HG02678 (cell line): ENCODE data around the gene HLA-DMB.
A peak's percentile ranks its signal among the peaks of the same experiment; 100 is the strongest.
"Not testable (repeated sequence)": the region's sequence is repeated elsewhere in the genome, so short reads cannot be mapped to it uniquely, and the experiment has no call there.

Experiments used
- ATAC-seq: cut with Tn5 transposase; IDR thresholded peaks from one replicate; pipeline ENCODE4 v1.9.1; 2021; ENCODE audit warnings: mild to moderate bottlenecking, moderate library complexity; ENCODE audit not compliant: unreplicated experiment

HLA-DMB gene

DNA sequence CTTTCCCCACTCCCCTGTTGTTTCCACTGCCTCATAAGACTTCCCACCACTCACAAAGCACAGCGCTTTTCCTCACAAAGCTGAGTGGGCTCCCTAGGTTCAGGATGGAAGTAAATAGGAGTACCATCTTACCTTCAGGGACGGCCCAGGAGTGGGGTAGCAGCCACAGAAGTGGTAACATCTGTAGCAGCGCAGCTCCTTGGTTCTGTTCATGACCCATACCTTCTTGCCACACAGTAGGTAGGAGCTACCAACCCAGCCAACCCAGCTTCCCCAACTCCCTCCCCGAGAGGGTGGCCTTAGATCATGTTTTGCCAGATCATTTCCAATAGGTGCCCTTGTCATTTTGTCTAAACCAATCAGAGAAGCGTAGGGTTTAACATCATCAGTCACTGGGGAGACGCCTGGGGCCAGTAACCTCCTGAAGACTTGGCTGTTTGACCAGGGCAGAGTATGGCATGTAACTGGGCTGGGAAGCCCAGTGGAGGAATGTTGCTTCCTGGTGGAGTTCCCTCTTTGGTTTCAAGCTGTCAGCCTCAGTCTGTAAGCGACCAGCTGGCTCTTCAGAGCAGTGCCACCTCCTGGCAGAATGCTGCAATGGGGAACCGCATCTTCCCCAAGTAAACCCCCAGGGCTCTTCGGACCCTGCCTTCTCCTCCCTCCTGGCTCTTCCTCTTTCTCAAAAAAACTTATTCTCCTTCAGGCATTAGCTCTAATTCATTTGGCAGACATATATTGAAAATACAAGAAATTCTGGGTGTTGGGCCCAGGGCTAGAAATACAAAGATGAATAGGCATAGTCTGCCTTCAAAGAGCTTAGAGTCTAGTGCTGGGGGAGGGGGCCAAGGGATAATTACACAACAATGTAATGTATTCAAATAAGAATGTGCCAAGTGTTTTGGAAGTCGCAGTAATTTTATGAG is 12.2 kb upstream of the HLA-DMB start, which contains the start of gene HLA-DMA:
TSS of gene HLA-DMA (minus strand) at position 281 of the 923 bp plus-strand sequence. CDS start at position 220, 61 bp downstream.
- ATAC-seq = peak; percentile 91

DNA sequence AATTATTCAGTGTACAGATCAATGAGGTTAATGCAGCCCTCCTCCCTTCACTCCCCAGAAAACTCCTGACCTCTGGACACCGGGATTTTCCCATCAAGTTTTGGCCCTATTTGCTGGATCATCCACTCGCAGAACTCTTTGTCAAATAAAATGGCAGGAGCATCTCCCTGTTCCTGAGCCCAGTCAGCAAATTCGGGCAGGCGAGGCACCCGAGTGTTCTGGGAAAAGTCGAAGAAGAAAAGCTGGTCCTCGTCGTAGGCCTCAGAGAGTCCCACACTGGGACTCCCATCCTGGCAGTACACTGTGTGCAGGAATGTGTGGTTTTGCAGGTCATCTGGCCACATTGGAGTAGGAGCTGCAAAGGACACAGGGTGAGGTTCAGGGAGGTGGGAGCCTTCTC is 9.6 kb upstream of the HLA-DMB start:
- no peak for ATAC-seq

DNA sequence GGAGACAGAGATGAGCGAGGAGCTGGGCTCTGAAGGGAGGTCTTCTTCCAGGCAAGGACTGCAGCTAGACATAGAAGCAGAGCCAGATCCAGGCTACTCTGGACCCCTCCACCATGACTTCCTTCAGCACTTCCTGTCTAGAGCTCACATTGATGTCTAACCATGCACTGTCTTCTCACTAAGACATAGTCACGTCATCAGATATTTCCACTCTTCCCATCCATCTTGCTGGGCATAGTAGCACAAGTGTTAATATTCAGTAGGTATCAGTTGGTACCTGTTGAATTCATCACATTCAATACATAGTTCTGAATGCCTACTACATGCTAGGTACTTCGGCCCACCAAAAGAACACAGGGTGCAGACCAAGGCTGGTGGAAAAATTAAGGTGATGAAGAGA is 9.2 kb upstream of the HLA-DMB start:
- ATAC-seq = no peak

DNA sequence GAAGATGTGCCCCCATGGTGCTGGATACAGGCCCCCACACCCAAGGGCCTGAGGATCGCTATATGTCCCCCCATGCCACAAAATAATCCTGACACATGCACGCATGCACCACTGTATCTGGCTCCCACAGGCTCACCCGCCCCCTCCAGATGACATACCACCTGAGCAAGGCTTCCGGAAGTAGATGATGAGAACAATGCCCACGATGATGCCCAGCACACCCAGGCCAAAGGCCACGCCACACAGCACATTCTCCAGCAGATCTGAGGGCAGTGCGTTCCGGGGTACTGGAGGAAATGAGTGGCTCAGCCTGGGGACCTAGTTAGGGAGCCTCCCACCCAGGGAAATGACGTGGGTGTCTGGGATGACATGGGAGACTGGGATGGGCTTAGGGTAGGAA is 8.3 kb upstream of the HLA-DMB start:
- no peak for ATAC-seq

DNA sequence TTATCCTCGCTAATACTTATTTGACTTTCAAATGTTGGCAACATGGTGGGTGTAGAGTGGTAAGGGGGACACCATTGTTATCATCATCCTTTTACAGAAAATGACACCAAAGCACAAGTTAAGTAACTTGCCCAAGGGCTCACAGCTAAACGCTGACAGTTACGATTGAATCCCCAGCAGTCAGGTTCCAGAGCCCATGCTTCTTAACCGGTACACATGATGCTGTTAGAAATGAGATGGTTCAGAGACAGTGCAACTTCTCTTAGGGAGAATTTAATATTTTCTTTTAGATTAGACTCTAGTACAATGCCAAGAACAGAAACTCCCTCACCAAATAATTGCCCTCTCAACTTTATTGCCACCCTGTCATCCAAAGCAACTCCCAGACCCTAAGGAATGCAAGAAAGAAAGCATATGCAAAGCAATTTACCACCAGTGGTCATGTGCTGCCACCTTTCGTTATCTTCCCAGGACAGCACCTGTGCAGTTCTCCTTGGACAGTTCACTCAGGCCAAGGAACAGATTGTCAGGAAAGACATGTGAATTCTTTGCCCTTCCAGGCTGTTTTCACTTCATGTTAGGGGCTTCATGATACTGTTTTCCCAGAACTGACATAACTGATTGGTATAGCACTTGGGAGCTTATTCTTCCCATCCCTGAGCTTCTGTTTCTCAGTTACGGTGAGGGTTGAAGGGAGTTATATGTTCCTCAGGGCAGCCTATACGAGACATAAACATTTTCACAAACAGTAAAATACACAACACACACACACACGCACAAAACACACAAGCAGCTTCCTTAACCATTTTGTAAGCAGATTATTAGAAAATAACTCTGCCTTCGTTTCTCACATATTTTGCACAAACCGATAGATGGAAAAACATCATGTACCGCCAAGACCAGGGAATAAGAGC is 7.0 kb upstream of the HLA-DMB start:
- ATAC-seq = no peak

DNA sequence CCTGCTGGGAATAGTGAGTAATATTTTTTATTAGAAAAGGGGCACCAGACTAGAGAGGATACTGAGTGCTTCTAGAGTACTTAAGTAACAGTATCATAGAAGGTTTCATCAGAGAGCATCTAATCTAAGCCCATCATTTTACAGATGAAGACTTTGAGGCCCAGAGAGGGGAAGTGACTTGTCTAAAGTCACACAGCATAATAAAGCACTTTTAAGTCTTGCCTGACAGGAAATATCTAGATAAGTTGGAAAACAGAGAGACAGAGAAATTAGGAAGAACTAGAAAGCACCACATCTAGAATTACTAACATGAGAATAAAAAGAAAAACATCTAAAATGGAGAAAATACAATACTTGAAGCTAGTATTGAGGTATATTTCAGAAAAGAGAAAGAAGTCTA is 6.1 kb upstream of the HLA-DMB start:
- ATAC-seq = no peak

DNA sequence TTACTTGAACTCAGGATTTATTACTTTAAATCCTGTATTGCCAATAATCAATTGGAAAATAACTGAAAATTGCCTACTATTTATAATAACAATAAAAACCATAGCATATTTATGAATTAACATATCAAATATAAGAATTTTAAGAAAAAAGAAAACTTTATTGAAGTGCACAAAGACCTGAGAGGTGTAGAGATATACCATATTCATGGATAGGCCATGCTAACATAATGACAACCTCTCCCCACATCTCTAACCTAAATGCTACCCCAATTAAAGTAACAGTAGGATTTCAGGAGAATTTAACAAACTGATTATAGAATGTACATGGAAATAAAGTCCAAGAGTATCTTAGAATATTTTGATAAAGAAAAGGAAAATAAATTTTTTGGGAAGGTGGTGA is 5.1 kb upstream of the HLA-DMB start:
- no peak for ATAC-seq

DNA sequence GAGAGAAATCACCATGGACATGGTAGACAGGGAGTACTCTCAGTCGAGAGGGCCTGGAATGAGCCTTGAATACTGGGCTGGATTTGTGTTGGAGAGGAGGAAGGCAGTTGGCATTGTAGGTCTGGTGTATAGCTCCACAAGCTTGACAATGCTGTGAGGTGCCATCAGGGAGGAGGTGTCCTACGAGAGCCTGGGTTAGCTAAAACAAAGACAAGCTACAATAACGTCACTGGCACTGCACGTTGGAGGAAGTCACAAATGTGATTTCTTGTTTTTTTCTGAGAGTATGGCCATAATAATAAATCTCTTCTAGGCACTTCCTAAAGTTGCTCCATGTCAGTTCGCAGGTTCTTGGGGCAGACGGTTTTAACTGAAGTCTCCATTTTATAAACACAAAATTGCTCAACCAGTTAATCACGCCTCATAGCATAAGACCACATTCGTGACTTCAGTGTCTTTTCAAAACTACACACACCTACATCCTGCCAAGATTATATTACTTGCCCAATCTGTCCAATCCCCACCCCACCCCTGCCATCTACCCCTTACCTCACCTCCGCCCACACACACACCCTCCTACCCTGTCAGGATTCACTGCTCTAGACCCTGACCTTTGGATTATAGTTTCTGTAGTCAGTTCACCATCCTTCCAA is 4.4 kb upstream of the HLA-DMB start:
- no peak for ATAC-seq

DNA sequence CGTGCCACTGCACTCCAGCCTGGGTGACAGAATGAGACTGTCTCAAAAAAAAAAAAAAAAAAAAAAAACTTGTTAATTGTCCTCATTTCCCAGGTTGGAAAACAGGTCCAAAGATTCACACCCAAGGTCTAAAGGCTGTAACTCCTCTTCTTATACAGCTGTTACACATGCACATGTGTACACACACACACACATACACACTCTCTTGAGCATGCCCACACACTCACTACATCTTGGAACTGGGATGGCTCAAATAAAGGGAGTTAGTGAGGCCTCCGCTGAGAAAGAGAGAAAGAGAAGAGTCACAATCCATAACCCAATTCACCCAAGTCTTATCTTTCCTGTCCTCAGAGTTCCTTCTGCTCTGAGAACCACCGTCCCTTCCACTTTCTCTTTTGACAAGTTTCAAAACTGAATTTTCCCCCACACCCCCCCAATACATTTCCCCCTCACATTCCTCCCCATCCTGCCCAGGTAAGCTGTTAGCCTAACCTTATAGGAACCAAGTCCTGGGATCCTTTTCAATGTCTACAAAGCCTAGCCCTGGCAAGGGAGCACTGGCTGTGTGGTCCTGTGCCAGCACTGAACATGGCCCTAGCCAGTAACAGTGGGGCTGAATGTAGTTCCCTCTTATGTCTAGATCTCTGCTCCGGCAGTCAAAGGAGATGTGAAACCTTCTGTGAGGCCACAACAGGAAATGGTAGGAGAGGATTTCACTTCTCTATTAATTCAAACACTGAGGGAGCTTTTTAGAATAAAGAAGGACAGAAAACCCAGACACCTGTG is 3.2 kb upstream of the HLA-DMB start:
- peak; percentile 52 for ATAC-seq

DNA sequence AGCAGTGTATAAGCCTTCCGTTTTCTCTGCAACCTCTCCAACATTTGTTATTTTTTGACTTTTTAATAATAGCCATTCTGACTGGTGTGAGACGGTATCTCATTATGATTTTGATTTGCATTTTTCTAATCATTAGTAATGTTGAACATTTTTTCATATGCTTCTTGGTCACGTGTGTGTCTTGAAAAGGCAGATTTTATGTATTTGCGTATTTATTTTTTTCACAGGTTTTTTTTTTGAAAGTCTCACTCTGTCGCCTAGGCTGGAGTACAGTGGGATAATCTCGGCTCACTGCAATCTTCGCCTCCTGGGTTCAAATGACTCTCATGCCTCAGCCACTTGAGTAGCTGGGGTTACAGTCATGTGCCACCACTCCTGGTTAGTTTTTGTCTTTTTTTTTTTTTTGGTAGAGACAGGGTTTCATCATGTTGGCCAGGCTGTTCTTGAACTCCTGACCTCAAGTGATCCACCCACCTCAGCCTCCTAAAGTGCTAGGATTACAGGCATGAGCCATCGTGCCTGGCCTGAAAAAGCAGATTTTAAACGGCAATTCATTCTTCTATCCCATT is 1.8 kb upstream of the HLA-DMB start:
- not testable (repeated sequence) for ATAC-seq

DNA sequence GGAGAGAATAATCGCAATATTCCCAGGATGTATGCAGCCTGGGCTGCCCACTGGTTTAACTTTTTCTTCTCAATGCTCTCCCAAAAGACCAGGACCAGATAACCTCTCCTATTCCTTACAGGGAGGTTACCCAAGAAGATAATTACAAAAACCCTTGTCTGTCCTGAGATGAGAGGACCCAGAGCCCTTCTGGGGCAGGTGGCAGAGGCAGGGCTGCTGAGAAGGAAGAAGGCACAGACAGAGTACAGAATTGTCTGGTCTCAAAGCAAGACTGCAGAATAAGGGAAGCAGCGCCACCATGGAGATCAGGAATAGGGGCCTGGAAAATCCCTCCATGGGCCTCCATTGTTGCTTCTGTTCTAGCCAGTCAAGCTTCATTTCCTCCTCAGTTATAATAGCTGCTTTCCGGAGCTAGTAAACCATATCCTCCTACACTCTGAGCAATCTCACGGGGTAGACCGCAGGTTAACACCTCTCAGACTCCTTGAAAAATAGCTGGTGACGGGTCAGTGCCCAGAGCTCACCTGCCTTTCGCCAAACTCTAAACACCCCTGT is 463 bp upstream of the HLA-DMB start:
- ATAC-seq = peak; percentile 54

DNA sequence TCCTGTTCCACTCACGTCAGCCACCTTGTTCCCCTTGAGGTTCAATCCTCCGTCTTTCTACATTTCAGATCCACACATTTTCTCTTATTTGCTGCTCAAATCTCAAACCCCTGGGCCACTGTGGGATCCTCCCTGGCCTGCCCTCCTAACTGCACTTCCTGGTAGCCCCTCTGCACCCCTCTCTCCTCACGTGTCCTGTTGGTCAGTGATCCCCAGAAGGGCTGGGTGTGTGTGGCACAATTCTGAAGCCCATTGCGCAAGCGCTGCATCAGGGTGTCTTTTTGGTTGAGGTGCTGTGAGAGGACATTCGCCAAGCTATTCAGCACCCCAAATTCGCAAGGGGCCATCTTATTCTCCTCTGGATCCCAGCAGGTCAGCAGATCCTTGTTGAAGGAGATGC is 2.3 kb downstream of the HLA-DMB start:
- no peak for ATAC-seq

DNA sequence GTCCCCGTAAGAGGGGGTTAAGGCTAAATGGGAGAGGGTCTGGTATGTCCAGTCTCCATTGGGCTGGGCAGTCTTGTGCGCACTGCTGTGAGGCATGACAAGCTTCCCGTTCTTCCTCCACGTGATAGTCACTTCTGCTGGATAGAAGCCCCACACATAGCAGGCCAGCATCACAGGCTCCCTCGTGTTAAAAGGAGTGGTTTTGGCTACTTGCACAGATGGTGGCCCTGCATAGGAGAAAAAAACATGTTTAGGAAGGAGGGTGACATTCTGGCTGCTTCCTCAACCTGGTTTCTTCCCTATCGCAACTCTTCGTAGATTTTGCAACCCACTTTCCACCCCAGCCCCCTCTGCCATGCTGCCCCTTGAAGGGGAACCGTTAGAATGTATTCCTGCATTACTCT is 3.6 kb downstream of the HLA-DMB start:
- ATAC-seq = no peak

DNA sequence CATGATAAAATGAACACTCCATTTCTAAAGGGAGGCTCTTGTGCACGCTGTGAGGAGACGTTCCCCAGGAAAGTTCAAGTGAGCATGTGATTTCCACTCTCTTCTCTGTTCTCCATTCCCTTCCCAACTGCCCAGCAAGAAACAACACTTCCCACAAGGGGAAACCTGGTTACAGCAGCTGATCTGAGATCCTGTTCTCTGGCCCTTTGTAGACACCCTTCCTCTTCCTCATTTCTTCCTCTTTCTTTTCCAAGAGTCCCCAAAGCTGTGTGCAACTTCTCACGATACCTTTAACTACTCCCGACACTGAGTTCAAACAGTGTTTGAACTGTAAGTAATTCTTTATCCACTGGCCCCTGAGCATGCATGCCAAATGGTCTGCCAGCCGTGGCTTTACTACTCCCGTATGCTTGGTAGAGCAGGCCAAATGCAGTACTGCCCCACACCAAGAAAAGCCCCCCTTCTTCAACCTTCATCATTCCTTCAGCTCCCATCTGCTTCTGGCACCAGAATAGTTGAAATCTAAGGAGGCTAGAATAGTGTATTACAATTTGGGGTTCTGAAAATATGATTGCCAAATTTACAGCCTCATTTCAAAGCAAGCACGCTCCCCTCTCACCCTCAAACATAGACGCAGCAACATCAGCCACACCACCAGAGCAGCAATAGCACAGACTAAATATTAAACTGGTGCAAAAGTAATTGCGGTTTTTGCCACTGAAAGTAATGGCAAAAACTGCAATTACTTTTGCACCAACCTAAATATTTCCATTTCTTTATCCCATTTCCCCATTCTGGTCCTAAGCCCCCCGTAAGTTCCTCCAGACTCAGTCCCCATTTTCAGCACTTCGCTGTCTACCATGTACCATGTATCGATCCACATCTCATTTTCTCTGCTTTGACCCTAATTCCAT is 4.3 kb downstream of the HLA-DMB start:
- ATAC-seq = no peak

DNA sequence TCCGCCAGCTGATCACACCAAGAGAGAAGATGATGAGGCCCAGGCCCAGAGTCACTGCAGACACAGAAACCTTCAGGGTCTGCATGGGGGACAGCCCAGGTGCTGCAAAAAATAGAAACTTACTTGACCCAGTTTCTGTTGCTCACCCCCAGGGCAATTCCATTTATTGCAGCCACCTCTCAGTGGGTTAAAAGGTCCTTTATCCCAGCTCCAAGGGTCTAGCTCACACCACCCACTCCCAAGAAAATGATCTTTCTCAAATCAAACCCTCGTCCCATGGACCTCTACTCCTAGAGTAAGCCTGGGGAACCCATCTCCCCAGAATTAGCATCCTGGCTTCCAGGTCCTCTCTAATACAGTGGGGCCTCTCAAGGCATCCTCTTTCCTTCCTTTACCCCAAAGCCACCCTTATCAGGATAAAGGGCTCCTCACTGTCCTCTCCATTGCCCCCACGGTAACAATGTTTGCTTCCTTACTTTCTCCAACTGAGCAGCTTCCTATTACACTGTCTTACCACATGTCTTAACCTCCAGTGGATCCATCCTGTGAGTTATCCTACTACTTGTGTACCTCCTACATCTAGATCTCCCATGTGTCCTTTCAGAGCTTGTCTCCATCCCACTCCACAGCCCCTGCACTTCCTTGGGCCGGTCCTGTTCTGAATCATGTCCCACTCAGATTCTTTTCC is 5.1 kb downstream of the HLA-DMB start:
- ATAC-seq = no peak

DNA sequence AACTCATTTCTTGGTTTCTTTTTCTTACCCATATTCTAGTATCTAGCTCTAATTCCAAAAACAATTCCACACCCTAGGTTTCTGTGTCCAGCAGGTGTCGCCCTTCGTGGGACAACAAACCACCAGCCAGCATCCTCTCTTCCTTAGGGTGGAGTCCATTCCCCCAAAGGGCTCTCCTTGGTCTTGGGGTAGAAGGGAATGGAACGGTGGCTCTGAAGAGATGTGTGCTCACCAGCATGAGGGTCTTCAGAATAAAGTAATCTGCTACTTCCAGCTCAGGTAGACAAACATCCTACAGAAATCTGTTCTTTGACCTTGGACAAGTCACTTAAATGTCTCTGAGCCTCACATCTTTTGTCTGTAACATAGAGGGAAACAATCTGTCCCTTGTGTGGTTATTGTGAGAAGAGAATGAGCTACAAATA is 7.2 kb downstream of the HLA-DMB start:
- no peak for ATAC-seq

DNA sequence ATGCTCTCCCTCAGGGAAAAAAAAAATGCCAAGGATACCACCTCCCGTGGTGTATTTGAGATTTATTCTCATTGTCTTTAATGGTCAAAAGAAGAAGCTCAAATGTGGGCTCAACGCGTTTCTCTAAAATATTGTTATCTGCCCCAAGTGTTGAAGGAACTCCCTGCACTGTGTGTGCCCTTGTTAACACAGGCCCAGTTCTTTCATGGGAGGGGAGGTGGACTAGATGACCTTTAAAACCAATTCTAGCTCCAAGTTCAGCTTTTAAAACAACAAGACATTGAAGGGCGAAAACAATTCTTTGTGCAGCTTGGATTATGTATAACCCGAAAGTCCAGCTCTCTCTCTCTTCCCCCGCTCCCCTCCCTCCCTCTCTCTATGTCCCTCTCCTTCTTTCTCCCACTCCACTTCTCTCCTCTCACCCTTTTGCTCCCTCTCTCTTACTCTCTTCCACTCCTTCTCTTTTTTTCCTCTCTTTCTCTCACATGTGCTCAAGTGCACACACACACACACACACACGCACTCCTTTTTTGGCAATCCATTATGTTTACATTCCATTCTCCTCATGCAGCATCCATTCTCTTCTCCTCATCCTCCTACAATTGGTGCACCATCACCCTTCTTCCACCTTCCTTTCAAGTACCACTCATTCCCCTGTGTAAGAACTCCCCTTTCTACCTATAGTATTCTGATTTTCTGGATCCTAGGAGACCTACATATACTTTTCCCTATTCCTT is 8.5 kb downstream of the HLA-DMB start:
- ATAC-seq = no peak
